IPS-11a (cell line): ENCODE measurements around the gene ASCC1.
"Not testable (repeated sequence)": the region's sequence is repeated elsewhere in the genome, so short reads cannot be mapped to it uniquely, and the experiment has no call there.

Experiments used
- H3K4me3 ChIP-seq: one replicate; pipeline ENCODE4 v1.5.1; 2013; ENCODE audit warnings: low read depth, low read length, control low read depth

ASCC1 gene

GRCh38 chr10:72249176-72249862, 33.2 kb upstream of the ASCC1 start:
- not testable (repeated sequence) for H3K4me3 ChIP-seq

- no peak overlapping the region for H3K4me3 ChIP-seq
Measured at GRCh38 chr10:72248468-72249151, 32.5 kb upstream of the ASCC1 start.

GRCh38 chr10:72245949-72246525, 30.0 kb upstream of the ASCC1 start:
- no peak overlapping the region for H3K4me3 ChIP-seq

- no peak overlapping the region for H3K4me3 ChIP-seq
Measured at GRCh38 chr10:72244573-72245038, 28.5 kb upstream of the ASCC1 start.

DNA sequence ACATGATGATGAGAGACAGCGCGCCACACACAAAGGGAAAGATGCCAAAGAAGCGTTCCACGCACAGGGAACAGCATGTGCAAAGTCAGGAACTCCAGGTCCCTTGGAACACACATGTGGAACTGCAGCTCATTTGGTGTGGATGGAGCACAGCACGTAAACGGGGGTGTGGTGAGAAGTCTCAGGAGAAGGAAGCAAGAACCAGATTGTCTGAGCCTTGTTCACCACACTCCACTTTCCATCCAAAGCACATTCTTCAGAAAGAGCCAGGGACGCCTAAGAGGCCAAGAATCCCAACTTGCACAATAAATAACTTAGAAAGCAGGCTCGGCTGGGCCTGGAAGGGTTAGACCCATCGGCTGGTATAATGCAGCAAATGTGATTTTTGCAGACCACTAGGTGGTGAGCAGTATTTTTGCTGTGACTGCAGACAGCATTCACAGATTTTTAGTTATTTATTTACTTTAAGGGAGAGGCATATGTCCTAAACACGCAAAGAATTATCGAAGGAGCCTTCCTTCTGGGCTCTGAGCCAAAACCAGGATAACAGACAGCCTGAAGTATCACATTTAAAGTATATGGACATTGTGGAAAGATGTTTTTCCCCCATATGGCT, 27.9 kb upstream of the ASCC1 start:
- no peak overlapping the region for H3K4me3 ChIP-seq

GRCh38 chr10:72242675-72243074, 26.6 kb upstream of the ASCC1 start:
- no peak overlapping the region for H3K4me3 ChIP-seq

DNA sequence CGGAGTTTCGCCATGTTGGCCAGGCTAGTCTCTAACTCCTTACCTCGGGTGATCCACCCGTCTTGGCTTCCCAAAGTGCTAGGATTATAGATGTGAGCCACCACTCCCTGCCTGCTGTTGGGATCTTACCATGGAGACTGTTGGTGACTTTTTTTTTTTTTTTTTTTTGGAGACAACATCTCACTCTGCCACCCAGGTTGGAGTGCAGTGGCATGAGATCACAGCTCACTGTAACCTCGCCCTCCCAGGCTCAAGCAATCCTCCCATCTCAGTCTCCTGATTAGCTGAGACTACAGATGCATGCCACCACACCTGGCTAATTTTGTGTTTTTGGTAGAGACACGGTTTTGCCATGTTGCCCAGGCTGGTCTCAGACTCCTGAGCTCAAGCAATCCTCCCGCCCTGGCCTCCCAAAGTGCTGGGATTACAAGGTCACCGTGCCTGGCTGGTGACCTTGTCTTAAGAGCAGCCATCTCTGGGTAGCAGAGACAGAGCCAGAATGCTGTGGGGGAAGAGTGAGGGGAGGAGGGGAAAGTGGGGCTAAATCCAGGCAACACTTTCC, 25.7 kb upstream of the ASCC1 start:
- H3K4me3 ChIP-seq, result no peak overlapping the region

DNA sequence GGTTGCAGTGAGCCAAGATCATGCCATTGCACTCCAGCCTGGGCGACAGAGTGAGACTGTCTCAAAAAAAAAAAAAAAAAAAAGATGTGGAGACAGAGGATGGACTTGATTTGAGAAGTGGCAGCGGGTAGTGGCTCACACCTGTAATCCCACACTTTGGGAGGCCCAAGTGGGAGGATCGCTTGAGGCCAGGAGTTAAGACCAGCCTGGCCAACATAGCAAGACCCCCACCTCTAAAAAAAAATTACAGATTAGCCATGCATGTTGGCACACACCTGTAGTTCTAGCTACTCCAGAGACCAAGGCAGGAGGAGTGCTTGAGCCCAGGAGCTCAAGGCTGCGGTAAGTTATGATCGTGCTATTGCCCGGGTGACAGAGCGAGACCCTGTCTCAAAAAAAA, 24.3 kb upstream of the ASCC1 start:
- H3K4me3 ChIP-seq, result no peak overlapping the region

- no peak overlapping the region for H3K4me3 ChIP-seq
Measured at GRCh38 chr10:72239409-72239808, 23.3 kb upstream of the ASCC1 start.

DNA sequence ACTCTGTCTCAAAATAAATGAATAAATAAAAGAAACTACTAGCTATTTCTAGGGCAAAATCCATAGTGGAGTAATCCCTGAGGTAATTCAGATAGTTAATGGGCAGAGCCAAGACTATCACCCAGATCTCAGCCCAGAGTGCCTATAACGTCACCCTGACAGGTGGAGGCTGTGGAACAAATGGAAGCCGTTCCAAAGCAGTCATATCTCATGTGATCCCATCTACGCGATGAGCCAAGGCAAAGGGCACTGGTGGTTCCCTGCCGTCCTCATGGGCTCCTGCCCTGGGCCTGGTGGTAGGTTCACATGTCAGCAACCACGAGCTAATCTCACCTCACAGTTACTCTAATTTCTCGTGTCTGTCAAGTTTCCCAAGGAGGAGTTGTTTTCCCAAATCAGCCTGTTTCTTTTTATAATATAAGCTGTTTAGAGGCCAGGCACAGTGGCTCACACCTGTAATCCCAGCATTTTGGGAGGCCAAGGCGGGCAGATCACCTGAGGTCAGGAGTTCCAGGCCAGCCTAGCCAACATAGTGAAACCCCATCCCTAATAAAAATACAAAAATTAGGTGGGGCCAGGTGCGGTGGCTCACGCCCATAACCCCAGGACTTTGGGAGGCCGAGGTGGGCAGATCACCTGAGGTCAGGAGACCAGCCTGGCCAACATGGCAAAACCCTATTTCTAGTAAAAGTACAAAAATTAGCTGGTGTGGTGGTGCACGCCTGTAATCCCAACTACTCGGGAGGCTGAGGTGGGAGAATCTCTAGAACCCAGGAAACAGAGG, 22.5 kb upstream of the ASCC1 start:
- no peak overlapping the region for H3K4me3 ChIP-seq

- H3K4me3 ChIP-seq, result no peak overlapping the region
Measured at GRCh38 chr10:72235544-72236279, 19.6 kb upstream of the ASCC1 start.

GRCh38 chr10:72234560-72235095, 18.6 kb upstream of the ASCC1 start:
- no peak overlapping the region for H3K4me3 ChIP-seq

- H3K4me3 ChIP-seq, result no peak overlapping the region
Measured at GRCh38 chr10:72233621-72234020, 17.5 kb upstream of the ASCC1 start.

- no peak overlapping the region for H3K4me3 ChIP-seq
Measured at GRCh38 chr10:72229261-72230251, 13.5 kb upstream of the ASCC1 start.

DNA sequence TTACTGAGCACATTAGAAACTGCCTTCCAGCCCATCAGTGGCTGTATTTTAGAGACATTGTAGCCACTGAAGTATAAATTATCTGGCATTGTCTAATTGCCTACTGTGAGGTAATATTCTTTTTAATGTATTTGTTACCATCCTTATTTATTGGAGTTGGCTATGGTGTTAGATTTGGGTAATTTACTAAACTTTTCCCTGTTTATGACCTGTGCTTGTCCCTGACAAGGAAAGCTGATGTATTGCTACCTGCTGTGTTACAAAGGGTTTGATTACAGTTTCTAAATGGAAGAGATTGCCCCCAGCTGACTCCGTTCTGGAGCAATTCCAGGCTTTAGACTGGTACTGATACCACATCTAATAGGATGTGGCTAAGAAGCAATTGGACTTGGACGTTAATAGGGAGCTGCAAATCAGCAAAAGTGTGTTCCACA, 12.3 kb upstream of the ASCC1 start:
- H3K4me3 ChIP-seq, result no peak overlapping the region

GRCh38 chr10:72227826-72228225, 11.8 kb upstream of the ASCC1 start:
- H3K4me3 ChIP-seq, result no peak overlapping the region

GRCh38 chr10:72226418-72227027, 10.4 kb upstream of the ASCC1 start:
- no peak overlapping the region for H3K4me3 ChIP-seq

DNA sequence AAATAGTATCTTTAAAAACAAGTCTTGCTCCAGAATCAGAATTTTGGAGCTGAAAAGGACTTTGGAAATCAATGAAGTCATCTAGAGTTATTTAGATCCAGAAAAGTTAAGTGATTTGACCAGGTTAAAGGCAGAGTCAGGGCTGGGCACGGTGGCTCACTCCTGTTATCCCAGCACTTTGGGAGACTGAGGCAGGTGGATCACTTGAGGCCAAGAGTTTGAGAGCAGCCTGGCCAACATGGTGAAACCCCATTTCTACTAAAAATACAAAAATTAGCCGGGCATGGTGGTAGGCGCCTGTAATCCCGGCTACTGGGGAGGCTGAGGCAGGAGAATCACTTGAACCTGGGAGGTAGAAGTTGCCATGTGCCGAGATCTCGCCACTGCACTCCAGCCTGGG, 8.1 kb upstream of the ASCC1 start:
- H3K4me3 ChIP-seq, result not testable (repeated sequence)
